Medulla oblongata (tissue), 1 donor: ENCODE data around the gene NELL1.

Source experiments
- DNase-seq: peaks from one replicate; pipeline ENCODE4 v3.0.0-alpha.2; 2015; ENCODE audit errors: extremely low spot score

The NELL1 gene

DNA sequence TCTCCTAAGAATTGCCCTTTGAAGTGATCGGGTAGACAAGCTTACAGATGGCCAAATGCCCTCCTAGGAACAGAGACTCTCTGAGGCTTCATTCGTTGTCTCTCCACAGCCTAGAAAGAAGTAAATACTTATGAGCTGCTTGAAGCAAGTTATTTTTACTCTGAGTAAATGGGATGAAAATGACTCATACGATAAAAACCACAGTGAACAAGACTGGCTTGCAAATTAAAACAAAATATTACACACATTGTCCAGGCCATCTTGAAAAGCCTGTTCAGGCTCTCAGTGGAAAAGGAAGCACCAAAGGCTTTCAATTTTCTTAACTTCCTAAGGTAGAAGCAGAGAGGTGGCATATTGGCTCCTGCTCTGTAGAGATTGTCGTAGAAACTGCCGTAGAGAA lies 294.2 kb downstream of the NELL1 start:
- no peak for DNase-seq

GRCh38 chr11:20964985-20965384 lies 295.6 kb downstream of the NELL1 start:
- no peak for DNase-seq

DNA sequence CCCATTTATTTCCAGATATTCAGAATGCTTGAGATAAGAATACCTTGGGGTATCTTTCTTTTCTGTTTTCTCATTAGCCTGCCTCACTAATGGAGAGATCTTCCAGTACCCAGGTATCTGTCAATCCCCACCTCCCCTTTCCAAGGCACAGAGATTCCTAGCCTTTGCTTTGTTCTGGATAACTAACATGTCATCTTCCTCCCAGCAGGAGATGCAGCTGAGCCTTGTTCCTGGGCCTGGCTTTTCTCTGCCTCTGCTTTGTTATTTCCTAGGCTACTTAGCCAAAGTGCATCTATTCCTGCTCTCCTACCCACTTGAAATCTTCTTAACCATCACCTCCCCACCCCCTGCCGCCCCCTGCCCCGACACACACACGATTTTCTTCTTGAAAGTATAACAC lies 297.1 kb downstream of the NELL1 start:
- no peak for DNase-seq

DNA sequence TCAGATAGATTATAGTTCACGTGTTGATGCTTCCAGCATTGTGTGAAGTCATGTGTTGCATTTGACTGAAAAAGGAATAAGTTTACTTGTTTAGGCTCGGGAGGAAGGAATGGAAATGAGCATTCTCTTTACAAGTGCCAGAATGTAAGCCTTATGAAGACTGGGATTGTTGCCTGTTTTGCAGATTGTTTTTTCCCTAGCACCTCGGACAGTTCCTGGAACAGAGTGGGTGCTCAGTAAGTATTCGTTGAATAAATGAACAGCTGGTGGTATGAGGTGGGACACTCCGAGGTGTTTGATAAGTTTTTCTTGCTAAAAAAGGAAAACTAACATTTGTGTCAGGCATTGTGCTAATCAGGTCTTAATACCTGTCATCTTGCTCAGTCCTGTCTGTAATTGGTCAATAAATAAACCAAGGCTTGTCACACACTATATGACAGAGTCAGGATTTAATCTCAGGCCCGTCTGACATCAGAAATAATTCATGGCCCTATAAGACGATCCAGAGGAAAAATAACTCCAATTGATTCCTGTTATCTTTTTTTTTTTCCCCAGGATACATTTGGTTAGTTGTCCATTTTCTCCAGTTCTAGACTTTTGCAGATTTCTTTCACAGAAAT lies 304.7 kb downstream of the NELL1 start:
- no peak for DNase-seq

DNA sequence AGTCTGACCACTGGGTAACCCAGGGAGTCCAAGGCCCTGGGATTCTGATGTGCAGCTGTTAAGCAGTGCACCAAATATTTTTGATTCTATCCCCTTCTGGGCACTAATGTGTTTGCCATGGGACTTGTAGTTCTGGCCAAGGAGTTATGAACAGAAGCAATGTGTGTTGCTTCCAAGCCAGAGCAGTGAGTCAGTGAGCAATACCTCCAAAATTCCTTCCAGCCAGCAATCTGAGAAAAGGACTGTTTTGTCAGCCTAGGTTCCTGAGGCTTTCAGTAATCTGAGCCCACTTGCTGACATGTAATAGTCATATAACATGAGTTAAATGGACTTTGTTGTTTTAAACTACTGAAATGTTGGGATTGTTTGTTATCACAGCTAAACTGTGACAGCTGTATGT lies 311.4 kb downstream of the NELL1 start:
- no peak for DNase-seq

DNA sequence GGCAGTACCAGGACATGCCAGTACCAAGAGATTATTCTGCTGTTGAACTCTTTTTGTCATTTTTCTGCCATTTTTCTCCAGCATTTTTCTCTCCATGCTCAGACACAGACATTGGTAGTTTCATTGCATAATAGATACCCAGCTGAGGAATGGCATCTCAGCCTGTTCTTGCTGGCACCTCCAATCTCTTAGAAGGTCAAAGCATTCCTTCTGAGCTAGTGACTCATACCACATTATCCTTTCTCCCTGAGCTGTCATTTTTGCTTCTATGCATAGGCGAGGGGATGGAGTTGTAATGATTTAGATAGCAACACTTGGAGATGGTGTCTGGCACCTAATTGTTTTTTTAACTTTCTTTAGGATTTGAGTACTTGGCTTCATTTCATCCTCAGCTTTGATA lies 321.1 kb downstream of the NELL1 start:
- no peak for DNase-seq

DNA sequence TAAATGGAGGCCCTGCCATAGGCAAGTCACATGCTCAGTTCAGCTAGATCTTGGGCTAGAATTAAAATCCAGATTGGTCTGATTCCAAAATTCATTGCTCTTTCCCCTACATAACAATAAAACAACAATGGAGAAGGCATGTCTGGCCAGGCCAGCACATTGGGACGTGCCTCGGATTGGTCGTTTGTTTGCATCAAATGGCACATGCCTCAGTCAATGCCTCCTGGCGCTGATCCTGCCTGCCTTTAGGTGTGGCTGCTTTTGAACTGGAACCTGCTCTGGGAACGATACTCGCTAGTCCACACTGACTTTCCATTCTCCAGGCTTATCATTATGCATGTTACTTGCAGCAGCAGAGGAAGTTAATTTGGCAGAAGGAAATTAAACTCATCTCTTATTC lies 322.1 kb downstream of the NELL1 start:
- no peak for DNase-seq

- DNase-seq = no peak
Observed at GRCh38 chr11:21007297-21007696, 337.9 kb downstream of the NELL1 start.

- DNase-seq = no peak
Observed at GRCh38 chr11:21018248-21018647, 348.9 kb downstream of the NELL1 start.

DNA sequence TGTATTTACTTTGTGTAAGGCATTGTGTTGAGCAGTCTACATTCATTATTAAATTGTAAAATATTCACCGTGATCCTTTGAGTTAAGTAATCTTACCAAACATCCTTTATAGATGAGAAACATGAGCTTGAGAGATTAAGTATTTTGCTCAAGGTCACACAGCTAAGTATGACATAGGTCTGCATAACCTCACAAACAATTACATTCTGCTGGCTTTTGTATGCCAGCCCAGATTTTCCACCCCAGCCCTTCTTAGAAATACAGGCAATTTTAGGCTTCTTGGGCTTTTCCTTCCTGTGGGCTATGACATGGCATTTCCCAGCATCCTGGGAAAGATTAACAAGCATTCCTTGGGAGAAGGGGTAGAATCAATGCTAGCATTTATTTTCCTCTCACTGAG lies 357.3 kb downstream of the NELL1 start:
- DNase-seq = no peak

DNA sequence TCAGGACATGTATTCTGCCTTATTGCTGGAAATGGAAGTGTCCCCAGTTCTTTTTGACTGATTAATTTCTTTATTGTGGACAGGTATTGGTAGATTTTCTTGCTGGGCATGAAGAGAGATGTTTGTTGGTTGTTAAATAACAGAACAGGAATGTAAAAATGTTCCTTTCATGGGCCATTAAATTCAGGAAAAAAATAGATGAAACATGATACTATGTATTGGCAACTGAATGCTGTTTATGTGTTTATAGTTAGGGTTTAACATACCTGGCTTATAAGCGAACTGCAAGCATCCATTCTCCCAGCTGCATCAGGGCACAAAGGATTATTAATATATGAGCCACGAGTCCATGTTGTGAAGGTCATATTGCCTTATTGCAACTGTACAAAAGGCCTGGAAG lies 368.5 kb downstream of the NELL1 start:
- no peak for DNase-seq

DNA sequence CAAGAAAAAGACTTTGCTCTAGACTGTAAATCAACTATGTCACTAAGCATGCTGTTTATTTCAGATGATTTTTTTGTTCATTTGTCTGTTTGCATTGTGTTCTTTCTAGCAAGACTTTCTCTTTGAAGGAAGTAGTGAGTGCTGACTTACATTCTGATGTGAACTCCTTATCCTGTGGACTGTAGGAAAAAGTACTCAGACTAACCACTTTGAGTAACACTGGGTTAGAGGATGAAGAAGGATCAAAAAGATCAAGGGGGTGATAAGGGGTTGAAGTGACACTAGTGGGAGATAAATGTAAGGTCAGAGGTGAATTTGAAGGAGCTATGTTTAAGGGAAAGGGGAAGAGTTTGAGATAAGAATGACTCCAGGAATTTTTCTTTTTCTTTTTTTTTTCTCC lies 369.4 kb downstream of the NELL1 start:
- no peak for DNase-seq

GRCh38 chr11:21040630-21041029 lies 371.2 kb downstream of the NELL1 start:
- no peak for DNase-seq

DNA sequence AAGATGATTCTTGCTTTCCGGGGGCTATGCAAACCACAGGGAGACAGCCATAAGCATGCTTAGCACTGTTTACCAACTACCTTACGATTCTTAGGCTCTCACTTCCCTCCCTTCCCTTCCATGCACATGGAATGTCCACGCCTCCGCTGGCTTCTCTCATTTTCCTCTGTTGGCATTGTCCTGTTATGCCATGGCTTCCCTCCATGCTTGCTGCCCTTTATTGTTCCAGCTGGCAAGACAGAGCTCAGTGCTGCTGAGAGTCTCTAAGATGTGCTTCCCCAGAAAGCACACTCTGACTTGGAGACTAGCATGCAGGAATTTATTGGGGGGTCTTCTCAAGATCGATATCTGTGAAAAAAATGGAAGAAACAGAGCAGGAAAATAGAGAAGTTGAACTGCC lies 379.2 kb downstream of the NELL1 start:
- no peak for DNase-seq

DNA sequence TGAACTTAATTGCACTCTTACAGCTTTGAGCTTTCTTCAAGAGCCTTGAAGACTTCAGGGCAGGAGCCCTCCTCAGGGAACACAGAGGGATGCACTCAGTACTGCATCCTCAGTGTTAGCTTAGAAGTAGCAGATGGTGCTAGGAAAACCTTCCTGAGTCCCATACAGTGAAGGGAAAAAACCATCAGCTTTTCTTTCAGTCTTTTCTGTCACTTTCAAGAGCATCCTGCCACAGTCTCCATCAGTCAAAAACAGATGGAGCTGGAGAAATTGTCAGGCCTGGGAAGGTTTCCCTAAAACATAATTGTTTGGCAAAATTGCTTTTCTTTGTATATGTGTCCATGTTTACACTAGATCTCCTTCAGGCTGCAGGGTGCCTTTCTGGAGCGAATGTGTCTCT lies 384.1 kb downstream of the NELL1 start:
- no peak for DNase-seq

GRCh38 chr11:21056644-21057043 lies 387.3 kb downstream of the NELL1 start:
- DNase-seq = no peak

- DNase-seq = no peak
Observed at GRCh38 chr11:21059879-21060278, 390.5 kb downstream of the NELL1 start.

GRCh38 chr11:21066030-21066429 lies 396.6 kb downstream of the NELL1 start:
- no peak for DNase-seq

DNA sequence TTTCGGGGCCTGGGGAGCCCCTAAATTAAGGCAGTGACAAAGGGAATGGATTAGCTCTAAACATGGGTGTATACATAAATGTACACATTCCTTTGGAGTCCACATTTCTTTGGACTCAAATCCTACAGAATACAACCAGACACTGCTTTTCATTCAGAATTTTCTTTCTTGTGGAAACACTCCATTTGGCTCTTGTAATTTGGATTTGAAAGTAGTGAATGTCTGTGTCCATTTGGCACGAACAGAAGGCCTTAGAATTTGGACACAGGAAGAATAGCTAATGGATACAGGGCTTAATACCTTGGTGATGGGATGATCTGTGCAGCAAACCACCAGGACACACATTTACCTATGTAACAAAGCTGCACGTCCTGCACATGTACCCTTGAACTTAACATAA lies 399.5 kb downstream of the NELL1 start:
- no peak for DNase-seq

DNA sequence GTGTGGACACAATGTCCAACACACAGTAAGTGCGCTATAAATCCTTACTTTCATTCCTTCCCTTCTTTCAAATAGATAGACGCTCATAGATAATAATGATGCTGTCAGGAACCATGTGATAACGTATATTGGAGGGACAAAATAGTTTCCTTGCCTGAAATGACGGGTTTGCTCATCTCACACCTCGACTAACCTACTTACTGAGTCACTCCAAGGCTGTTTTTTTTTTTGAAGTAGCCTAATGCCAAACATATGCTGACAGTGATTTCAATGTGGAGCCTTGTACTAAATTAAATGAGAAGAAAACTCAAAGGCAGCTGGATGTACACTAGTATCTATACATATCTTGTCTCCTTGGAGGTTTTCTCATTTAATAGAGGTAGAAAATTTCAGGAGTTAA lies 400.5 kb downstream of the NELL1 start:
- no peak for DNase-seq

DNA sequence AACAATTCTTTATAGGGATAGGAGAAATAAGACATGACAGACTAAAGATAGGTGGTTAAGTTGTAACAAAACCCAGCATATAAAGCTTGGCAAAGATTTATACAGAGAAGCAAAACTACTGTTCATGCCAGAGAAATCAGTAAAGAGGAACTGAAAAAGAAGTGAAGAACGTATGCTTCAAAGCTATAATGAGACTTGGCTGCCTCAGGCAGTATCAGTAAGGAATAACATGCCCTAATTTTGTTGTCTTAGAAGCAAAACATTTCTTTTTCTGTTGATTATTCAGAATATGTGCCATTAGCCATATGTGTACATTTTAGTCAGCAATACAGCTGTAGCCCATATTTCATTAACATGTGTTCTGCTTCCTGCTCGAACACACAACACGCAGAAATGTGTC lies 403.2 kb downstream of the NELL1 start:
- no peak for DNase-seq

GRCh38 chr11:21082853-21083252 lies 413.5 kb downstream of the NELL1 start:
- no peak for DNase-seq

DNA sequence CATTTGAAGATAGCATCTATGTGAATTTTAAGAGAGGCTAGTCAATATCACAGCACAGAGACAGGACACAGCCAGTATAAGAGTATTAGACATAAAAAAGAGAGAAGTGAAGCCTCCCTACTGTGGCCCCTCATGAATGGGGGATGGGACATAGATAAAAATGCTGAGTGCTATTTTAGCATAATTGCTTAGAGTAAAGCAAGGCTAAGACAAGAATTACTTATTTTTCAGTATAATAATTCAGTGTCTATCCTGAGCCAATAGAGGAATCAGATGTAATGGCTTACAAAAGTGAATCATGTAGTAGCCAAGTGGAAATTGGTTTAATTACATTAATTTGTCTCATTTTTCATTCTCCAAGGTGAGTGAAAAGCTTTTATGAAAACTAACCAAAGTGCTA lies 419.5 kb downstream of the NELL1 start:
- no peak for DNase-seq

DNA sequence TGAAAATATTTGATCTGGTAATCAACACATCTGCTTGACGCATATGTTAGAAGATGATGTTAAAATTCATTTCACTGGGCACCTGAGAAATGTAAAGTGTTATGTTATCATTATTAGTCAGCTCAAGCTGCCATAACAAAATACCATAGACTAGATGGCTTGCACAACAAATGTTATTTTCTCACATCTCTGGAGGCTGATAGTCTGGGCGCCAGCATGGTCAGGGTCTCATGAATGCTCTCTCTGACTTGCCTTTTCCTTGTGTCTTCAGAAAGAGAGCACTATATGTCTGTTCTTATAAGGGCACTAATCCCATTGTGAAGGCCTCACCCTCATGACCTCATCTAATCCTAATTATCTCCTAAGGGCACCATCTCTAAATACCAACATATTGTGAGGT lies 435.3 kb downstream of the NELL1 start:
- DNase-seq = no peak
